Stimulated activated CD8-positive, alpha-beta memory T cell treated with anti-CD3 and anti-CD28 coated beads, Interleukin-4, amount 100 ng/mL, for 48 hours (primary cell): ENCODE measurements around the gene LIME1.

Experiments
- DNase-seq: peaks from one replicate; pipeline ENCODE4 v3.0.0-alpha.2; 2020

The LIME1 gene

DNA sequence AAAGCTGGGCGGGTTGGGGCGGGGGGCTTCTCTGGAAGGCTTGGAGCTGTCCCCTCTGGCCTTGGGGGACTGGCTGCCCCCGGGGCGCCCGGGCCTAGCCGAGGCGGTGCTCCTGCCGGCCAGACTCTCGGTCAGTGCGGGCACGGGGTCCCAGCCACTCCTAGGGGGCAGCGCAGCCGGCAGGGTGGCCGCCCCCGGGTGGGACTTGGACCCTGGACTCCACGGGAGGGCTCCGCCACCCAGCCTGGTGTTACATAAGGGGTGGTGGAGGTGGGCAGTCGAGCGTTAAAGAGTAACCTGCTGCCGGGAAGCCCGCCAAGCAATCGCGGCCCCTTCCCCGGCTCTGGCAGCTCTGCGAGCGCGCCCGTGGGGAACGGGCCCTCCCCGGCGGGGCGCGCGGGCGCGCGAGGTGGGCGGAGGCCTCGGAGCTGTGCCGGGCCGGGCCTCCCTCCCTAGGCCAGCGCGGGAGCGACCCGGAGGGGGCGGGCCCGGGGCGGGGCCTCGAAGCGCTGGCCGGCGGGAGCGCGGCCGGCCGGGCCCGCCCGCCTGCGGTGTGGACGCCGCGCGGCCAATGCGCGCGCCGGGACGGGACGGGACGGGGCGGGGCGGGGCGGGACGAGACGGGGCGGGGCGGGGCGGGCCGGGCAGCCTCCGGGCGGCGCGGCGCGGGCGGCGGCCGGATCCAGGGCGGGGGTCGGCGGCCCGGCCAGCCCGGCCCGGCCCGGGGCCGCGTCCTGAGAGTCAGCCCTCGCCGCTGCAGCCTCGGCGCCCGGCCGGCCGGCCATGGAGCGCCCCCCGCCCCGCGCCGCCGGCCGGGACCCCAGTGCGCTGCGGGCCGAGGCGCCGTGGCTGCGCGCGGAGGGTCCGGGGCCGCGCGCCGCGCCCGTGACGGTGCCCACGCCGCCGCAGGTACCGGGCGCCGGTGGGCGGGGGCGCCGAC is 2.9 kb downstream of the LIME1 start, which contains the start of gene SLC2A4RG:
Gene SLC2A4RG (plus strand): TSS at position 647 of the 940 bp plus-strand sequence. CDS start 137 bp downstream, at position 784.
- peak; percentile 73 for DNase-seq

DNA sequence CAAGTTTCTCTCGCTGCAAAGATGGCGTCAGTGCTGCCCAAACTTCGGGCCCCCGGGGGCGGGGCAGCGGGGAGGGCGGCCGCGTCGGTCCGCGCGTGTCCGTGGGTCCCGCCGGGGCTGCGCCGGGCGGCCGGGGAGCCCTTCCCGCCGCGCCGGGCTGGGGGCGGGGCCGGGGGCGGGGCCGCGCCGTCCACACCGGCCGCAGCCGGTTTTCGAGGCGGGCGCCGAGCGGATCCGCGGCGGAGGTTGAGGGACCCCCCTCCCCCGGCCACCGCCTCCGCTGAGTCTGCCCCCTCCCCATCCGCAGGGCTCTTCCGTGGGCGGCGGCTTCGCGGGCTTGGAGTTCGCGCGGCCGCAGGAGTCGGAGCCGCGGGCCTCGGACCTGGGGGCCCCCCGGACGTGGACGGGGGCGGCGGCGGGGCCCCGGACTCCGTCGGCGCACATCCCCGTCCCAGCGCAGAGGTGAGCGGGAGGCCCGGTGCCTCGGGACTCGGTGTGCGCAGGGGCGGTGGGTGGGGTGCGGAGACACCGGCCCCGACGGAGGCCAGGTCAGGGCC is 3.7 kb downstream of the LIME1 start:
- DNase-seq = peak; percentile 44

DNA sequence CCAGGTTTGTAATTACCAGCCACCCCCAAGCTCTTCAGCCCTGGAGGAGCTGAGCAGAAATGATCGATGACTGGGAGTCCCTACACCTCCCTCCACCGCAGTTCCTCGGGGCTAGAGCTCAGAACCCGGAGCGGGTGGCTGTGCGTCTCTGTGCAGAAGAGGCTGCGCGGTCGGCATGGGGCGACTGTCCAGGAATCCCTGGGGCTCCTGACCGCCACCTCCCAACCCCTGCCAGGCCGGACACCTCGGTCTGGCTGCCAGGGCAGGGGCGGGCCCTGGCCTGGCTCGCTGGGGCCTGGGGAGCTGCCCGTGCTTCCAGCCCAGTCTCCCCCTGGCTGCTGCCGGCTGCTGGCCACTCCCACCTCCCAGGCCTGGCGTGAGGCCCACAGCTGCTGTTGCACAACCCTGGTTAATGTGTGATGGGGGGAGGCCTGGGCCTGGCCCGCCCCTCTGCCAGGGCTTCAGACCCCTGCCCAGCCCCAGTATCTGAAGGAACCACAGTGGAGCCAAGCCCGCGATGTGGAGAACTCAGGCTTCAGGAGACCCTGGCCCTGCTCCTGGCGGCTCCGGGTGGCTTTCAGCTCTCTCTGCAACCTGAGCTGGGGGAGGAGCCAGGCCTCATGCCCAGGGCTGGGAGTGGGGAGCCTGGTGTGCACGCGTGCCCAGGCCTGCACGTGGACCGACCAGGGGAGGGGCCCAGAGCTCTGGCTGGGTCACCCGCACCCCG is 4.3 kb downstream of the LIME1 start:
- DNase-seq = peak; percentile 47

DNA sequence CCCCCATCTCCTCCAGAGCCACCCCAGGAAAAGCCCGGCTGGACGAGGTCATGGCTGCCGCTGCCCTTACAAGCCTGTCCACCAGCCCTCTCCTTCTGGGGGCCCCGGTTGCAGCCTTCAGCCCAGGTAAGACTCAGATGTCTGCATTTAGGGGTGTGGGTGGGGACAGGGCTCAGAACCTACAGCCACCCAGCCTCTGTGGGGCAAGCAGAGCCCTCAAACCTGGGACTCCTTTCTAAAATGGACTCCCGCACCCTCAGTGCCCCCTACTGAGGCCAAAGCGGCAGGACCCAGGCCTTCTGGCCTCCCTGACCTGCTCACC is 4.9 kb downstream of the LIME1 start:
- DNase-seq = no peak

DNA sequence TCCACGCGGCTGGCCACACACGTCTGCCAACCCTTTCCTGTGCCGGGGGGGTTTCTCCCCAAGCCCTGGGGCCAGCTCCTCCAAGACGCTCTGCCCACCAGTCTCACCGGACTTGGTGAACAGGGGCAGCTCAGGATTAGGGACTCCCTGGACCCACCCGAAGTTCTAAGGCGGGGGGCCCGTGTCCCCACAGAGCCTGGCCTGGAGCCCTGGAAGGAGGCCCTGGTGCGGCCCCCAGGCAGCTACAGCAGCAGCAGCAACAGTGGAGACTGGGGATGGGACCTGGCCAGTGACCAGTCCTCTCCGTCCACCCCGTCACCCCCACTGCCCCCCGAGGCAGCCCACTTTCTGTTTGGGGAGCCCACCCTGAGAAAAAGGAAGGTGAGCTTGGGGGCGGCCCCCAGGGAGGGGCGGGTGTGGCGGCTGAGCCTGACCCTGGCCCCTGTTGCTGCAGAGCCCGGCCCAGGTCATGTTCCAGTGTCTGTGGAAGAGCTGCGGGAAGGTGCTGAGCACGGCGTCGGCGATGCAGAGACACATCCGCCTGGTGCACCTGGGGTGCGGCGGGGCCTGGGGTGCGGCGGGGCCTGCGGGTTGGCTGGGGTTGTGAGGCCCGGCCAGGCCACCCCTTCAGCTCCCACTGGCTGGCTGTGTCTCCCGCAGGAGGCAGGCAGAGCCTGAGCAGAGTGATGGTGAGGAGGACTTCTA is 5.4 kb downstream of the LIME1 start:
- DNase-seq = no peak

DNA sequence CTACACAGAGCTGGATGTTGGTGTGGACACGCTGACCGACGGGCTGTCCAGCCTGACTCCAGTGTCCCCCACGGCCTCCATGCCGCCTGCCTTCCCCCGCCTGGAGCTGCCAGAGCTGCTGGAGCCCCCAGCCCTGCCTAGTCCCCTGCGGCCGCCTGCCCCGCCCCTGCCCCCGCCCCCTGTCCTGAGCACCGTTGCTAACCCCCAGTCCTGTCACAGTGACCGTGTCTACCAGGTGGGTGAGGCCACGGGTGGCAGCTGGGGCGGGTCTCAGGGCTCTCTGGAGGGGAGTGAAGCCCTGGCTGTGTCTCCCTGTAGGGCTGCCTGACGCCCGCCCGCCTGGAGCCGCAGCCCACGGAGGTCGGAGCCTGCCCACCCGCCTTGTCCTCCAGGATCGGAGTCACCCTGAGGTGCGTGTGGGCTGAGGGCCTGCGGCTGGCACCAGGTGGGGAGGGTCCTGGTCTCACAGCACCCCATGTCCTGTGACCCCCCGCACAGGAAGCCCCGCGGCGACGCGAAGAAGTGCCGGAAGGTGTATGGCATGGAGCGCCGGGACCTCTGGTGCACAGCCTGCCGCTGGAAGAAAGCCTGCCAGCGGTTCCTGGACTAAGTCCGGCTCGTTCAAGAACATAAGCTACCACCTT is 6.0 kb downstream of the LIME1 start:
- no peak for DNase-seq

DNA sequence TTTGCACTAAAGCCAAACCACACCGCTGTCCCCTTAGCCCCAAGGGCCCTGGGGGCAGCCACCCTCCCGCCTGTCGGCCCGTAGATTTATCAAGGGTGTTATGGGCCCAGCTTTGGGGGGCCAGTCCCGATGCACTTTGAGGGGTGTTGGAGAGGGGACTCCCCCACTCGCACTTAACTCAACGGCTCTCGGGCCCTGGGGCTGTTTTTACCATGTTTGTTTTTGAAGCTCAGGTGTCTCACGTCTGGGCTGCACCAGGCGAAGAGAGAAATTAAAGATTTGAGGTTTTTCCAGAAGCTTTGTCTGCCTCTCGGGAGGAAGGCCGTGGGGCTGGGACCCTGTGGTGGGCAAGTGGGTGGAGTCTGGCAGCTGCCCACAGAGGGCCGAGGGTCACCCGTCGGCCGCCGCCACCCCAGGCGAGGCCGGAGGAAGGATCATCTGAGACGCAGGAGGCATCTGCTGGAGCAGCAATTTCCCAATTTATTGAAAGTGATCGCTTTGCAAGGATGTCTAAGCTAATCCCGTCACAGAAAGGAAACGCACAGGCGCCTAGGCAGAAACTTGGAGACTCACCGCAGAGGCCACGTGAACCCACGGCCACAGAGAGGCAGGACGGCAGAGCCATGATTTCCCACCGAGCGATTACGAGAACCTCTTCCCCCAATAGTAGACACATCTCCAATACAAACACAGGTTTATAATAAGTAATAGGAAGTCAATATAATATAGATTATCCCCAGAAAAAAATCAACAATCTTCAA is 6.9 kb downstream of the LIME1 start:
- no peak for DNase-seq

DNA sequence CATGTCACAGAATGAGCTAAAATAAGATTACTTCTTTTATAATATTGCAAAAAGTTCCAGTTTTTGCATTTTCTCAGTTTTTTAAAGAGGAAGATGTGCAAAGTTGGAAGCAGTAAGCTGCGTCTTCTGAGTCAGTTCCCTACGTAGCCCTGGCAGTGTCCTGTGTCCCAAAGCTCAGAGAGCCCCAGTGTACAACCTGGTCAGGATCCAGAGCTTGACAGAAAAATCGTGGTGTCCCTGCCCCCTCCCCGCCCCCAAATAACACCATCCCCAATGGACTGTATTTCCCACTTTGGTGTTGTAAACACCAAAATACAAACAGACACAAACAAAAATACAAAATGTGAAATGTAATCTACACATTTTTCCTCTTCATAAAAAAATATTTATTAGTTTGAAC is 7.7 kb downstream of the LIME1 start:
- DNase-seq = no peak

DNA sequence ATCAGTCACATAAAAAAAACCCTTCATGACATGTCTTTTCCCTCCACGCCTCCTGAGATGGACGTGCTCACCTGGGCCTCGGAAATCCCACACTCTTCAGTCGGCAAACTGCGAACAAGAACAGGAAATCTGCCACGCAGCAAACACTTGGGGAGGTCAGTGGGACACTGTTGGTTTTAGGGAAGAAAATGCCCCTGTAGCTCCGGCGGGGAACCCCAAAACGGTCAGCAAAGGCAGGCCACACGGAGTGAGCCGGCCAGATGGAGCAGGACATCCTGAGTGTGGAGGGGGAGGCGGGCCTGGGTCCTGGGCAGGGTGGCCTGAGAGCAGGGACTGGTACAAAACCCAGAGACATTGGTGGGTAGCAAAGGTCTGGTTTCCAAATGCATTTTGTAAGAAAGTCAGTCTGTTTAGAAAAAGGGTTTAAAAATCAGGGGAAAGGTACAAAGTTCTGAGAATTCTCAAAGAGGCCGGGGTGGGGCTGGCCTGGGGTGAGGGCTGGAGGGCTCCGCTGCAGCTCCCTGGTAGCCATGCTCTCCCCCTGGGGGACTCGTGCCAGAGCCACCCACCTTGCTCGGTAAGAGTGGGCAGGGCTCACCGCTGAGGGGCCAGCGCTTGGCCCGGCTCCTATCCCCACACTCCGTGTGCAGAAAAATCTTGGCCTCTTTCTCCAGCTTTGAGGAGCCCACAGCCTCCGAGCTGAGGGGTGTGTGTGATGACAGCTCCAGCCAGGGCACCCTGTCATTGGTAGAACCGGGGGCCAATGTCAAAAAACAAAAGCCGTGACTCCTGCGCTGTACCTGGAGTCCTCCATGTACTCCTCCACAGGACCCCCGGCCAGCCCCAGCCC is 8.3 kb downstream of the LIME1 start:
- DNase-seq = no peak

DNA sequence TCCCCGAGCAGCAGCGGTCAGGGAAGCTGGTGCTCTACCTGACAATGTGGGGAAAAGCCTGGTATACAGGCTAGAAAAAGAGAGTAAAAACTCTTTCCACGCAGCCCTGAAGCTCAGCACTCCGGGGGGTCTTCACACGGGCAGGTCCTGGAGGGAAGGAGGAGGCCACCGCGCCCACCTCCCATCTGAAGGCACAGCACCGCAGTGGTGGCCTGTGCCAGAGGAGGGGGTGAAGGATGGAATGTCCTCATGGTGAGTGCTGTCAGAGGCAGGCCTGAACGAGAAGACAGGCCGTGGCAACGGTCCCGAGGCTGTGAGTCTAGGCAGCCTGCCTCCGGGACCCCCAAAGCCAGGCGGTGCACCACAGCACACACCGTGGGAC is 9.0 kb downstream of the LIME1 start:
- DNase-seq = no peak

DNA sequence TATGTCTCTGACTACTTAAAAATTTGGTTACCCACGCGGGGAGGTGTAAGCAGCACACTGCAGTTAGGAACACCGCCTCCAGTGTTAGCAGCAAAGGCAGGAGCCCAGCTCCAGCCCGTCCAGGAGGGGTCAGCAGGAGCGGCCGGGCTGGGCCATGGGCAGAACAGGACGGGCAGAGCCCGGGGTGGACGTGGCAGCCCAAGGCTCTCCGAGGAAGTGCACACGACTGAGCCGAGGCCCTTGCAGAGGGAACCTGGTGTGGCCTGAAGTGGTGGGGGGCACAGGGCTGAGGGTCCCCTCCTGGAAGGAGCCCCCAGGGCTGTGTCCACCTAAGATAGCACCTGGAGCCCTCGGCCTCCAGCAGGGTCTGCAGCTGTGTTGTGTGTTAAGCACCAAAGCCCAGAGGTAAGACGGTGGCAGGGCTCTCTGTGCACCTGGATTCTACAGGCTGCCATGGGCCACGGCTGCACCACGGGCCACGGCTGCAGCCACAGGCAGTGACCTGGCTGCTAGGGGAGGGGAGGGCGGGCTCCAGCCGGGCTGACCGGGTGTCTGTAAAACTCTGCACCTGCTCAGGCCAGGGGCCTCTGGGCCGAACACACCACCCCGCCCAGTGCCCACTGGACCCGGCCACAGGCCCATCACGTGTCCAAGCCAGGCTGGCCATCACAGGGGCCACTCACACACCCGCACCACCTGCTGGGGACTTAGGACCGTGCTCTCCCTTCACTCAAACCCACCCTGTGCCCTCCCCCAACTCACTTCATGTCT is 9.7 kb downstream of the LIME1 start:
- DNase-seq = no peak

DNA sequence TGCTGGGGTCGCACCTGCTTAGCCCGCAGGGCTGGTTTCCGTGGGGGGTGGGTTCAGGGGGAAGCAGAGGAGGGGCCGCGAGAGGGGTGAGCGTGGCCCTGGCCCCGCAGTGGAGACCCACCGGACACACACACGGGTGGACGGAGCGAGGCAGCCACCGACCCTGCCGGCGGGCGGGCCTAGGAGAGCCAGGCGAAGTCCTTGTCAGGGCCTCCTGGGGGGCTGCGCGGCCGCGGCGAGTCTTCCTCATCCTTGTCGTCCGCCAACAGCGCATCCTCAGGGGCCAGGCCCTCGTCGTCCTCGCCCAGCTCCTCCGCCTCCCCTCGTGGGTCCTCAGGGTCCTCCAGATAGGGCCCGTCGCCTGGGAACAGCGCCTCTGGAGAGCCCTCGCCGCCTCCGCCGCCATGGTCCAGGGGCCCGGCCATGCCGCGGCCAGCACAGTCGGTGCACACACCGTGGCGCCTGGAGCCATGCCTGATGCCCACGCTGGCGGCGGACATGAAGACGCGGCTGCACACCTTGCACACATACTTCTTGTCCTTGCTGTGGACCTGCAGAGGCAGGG is 10.4 kb downstream of the LIME1 start:
- DNase-seq = no peak

DNA sequence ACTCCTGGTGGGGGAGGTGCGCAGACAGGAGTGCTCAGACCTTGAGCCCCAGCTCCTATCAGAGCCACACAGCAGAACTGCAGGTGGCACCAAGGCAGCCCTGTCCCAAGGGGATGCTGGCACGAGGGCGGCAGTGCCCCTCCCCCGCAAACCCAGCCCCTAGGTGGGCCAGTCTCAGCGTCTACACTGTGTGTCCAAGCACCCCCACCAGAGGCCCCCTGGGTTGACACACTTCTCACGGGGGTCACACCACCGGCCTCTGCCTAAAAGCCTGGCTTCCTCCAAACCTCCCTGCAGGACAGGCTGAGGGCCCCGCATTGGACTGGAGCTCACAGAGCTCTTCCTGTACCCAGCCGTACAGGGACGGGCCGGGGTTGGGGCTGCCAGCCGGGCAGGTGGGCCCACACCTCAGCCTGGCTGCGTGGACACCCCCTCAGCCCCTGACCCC is 11.2 kb downstream of the LIME1 start:
- no peak for DNase-seq

DNA sequence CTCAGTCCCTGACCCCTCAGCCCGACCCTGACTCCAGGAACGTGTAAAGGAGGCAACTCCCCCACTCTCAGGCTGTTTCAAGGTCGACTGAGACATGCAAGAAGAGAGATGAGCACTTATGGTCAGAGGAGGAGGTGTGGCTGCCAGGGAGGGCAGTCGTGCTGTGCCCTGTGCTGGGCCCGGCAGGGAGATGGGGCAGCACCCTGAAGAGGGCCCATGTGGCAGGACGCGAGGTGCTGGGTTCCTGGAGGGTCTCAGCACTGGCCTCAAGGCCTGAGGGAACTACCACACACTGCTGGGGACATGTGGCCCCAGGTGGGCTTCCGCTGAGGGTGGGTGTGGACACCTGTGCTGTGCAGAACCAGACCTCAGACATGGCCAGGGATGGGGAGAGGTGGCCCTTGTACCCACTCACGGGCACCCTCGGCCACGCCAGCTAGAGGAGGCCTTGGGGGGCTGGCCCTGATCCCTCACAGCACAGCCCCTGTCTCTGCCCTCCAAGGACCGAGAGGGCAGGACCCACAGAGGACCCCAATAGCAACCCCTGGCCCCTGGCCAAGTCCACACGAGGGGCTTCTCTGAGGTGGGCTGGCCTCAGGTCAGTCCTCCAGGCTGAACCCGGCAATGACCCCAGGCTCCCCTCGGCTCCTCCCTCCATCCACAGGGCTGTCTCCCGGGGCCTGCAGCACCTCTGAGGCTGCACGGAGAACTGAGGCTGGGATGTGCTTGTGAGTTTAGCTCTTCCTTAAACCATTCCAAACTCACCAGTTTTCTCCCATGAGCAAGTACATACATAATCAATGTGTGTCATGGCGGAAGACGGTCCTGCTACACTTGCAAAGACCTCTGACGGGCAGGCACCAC is 11.8 kb downstream of the LIME1 start:
- no peak for DNase-seq

DNA sequence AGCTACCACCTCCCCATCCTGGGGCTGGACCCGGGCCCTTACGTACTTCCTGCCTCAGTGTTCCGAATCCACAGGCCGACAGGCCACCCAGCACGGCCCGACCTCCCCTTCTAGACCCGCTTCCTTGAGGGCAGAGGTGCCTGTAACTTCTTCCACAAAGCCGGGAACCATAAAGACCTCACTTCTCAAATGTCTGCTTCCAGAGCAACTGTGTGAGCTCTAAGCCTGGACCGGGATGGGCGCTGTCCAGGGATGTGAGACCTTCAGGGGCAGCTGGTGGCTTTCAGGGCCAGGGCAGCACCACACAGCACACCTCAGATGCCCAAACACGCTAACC is 12.4 kb downstream of the LIME1 start:
- no peak for DNase-seq

DNA sequence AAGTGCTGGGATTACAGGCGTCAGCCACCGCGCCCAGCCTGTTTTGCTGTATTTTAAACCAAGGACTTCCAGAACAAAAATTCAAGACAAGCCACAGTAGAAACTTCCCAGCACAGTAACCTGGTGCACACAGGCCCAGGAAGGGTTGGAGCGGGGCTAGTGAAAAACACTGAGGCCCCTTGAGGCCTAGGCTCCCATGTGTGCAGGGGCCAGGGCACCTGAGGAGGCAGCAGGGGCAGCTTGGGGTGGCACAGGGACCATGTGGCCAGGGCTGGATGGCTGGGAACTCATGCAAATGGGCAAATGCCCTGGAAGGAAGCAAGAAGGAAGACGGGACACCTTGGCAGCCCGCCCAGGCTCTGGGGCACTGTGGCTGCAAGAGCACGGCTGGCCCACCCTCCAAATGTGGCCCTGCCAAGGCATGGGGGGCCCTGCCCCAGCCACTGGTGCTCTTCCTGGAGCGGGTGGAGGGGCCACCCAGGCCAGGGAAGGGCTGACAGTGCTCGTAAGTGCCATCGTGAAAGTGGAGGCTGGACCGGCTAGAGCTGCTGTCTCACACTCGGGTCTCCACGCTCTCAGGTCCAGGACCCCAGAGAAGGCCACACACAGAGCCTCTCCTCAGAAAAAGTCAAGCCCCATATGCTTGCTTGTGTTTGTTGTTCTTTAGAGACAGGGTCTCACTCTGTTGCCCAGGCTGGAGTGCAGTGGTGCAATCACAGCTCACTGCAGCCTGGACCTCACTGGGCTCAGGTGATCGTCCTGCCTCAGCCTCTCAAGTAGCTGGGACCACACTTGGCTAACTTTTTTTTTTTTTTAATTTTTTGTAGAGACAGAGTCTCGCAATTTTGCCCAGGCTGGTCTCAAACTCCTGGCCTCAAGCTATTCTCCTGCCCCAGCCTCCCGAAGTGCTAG is 13.4 kb downstream of the LIME1 start:
- DNase-seq = no peak

DNA sequence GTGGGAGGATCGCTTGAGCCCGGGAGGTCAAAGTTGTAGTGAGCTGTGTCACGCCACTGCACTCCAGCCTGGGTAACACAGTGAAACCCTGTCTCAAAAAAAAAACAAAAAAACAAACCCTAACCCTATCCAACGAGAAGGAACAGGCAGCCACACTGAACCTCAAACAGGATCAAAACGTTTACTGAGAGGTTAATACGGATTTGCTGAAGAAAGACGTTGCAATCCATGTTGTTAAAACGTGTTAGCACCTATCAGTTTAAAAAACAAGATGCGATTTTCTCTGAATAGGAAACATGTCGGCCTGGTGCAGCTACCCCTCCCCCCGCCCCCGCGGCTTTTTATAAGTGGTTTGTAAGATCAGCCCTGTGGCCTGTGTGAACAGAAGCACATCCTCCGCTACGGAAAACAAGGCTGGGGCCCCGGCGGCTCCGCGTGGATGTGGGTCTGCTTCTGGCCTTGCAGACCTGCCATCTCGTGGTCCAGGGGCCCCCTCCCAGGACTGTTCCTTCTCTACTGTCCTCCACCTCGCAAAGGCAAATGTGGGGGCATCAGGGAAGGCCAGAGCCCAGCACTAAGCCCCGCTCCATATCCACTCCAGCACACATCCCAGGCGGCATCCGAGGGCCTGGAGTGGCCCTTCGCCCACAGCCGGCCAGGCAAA is 14.5 kb downstream of the LIME1 start:
- DNase-seq = peak; percentile 76
